ENCODE measurements around the gene ILK. TPM values are rescaled to one million over a fixed set of nuclear protein-coding genes. Genes with fewer than 3 reads are reported as not detected.

Gene ILK
- total and polyA plus RNA-seq, 11 donors = 177 to 288 (median 222) TPM

DNA sequence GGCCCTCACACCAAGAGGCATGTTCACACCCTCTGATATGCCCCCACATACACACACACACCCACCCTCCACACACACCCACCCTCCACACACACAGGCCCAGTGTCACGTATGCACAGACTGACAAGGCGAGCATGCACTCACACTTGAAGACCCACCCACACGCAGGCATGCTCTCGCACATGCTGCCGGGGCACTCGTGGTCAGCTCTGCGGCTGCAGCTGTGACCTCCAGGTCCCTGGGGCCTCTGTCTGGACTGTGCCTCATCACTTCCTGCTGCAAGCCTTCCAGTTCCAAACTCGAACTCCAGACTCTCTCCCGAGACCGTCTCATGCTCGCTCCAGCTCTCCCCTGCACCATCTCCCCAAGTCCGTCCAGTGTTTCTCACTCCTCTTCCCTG, 42.5 kb downstream of the ILK start:
- Histone ChIP-seq H3K27me3 (no peaks in the 10 kb centered on the region), H3K9me3 (no peaks in the 10 kb centered on the region), H3K4me1 (peaks cover 0 to 67% (median 37%) of the 10 kb centered on the region in 12 donors), H3K27ac (peak overlapping the region in 10 of 12 donors; percentile 69 to 92 (median 88)), H3K36me3 (peaks cover 0 to 6% (median 0%) of the 10 kb centered on the region in 9 donors), H3K4me3 (peak overlapping the region in 5 of 12 donors; percentile 6 to 39 (median 16))
- peak; percentile 82 to 93 (median 88) for DNase-seq
- no peak for TF ChIP-seq POLR2A (IDR thresholded peaks at IDR 0.05)
- TF ChIP-seq, protein P1, sequence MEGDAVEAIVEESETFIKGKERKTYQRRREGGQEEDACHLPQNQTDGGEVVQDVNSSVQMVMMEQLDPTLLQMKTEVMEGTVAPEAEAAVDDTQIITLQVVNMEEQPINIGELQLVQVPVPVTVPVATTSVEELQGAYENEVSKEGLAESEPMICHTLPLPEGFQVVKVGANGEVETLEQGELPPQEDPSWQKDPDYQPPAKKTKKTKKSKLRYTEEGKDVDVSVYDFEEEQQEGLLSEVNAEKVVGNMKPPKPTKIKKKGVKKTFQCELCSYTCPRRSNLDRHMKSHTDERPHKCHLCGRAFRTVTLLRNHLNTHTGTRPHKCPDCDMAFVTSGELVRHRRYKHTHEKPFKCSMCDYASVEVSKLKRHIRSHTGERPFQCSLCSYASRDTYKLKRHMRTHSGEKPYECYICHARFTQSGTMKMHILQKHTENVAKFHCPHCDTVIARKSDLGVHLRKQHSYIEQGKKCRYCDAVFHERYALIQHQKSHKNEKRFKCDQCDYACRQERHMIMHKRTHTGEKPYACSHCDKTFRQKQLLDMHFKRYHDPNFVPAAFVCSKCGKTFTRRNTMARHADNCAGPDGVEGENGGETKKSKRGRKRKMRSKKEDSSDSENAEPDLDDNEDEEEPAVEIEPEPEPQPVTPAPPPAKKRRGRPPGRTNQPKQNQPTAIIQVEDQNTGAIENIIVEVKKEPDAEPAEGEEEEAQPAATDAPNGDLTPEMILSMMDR (IDR thresholded peaks at IDR 0.05) = no peak
- 35 to 58% (median 50%) methylated on average over 12 of the region's 12 CpGs for WGBS, 4 donors
- intact Hi-C loops (cut with DNase I) = loop anchor here in 3 of 10 donors (2.0 to 5.0 kb wide), 2 partner anchors 36 to 41 kb away; partner anchors contain the start of gene MRPL17 (in 2 of the 3)
- ATAC-seq = peak; percentile 83 to 84 (median 84)

DNA sequence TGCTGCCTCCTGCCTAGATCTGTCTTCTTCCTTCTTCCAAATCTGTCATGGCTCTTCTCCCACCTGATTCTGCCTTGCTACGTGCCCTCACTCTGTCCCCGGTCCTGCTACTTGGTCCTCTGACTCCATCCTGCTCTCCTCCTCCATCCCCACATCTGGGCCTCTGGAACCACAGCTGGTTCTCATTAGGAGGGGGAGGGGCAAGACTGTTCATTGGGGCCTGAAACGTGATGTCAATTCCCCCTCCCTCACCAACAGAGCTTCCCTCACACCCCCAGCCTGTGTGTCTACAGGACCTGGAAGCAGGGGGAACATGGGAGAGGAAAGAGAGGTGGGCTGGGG, 43.0 kb downstream of the ILK start:
- Histone ChIP-seq H3K4me1 (peaks cover 0 to 69% (median 37%) of the 10 kb centered on the region in 12 donors), H3K9me3 (no peaks in the 10 kb centered on the region), H3K27ac (peak overlapping the region; percentile 59 to 92 (median 84)), H3K36me3 (peaks cover 0 to 4% (median 0%) of the 10 kb centered on the region in 9 donors), H3K27me3 (peaks cover 0 to 2% (median 0%) of the 10 kb centered on the region in 9 donors), H3K4me3 (peak overlapping the region in 7 of 12 donors; percentile 6 to 39 (median 16))
- intact Hi-C loops (cut with DNase I) = loop anchor here in 3 of 10 donors (2.0 to 5.0 kb wide), 2 partner anchors 36 to 42 kb away; partner anchors contain the start of gene MRPL17 (in 2 of the 3)
- DNase-seq (peak; percentile 52 to 75 (median 68)), ATAC-seq (peak; percentile 49 to 77 (median 68))
- TF ChIP-seq POLR2A (IDR thresholded peaks at IDR 0.05) = no peak
- TF ChIP-seq, protein P1 (IDR thresholded peaks at IDR 0.05) = no peak
- WGBS, 4 donors = 27 to 45% (median 40%) methylated on average over 3 of the region's 3 CpGs

DNA sequence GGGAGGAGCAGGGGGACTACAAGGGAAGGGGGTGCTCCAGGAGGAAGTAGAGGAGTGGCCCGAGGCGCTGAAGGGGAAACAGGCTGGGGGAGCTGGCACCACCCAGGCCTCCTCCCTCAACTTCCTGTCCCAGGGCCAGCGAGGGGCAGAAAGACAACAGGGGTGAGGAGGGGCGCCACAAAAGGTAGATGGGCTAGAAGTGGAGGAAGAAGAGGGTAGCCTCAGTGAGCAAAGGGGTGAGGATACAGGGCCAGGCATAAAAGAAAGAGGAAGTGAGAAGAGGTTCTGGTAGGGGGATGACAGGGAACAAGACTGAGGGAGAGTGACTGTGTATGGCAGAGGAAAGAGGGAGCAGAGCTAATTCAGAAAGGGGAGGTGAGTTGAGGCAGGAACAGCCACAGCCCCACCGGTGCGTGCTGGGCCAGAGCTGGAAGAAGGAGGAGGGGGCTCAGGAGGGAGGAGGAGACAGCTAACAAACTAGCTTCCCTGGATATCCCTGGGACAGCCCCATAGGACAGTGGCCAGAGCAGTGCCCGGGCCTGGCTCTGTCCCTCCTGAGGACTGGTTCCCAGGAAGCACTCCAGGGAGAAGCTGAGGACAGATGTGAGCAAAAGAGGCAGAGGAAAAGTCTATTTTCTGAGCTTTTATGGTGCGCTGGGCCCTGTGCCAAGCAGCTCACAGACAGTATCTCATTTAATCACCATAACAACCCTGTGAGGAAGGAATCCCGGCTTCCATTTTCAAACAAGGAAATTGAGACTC, 43.5 kb downstream of the ILK start:
- no peaks in the 10 kb centered on the region for H3K9me3 ChIP-seq
- peaks cover 0 to 64% (median 37%) of the 10 kb centered on the region in 12 donors for H3K4me1 ChIP-seq
- peak overlapping the region in 6 of 12 donors; percentile 6 to 39 (median 20) for H3K4me3 ChIP-seq
- peaks cover 0 to 4% (median 0%) of the 10 kb centered on the region in 9 donors for H3K36me3 ChIP-seq
- 38 to 44% (median 43%) methylated on average over 9 of the region's 9 CpGs for WGBS, 4 donors
- ATAC-seq = peak; percentile 10 to 45 (median 42)
- peak; percentile 18 to 79 (median 58) for DNase-seq
- TF ChIP-seq, protein P1 (IDR thresholded peaks at IDR 0.05) = no peak
- no peak for TF ChIP-seq POLR2A (IDR thresholded peaks at IDR 0.05)
- intact Hi-C loops (cut with DNase I) = loop anchor here in 3 of 10 donors (2.0 to 5.0 kb wide), 2 partner anchors 35 to 42 kb away; partner anchors contain the start of gene MRPL17 (in 2 of the 3)
- H3K27me3 ChIP-seq = peaks cover 0 to 3% (median 0%) of the 10 kb centered on the region in 9 donors
- peak overlapping the region; percentile 59 to 92 (median 84) for H3K27ac ChIP-seq

DNA sequence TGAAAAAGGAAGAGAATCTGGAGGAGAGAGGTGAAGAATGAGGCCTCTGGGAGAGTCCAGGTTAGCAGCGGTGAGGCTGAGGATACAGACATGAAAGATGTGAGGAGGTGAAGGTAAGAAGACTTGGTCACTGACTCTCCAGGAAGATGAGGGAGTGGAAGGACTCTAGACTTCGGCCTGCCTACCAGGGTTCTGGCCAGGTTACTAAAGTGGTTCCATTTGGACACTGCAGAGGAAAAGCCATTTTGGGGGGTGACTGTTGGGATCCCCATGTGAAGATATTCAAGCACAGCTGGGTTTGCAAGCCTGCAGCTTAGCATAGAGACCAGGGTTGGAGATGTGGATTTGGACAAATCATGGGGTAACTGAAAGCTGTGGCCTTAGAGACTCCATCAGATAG, 44.3 kb downstream of the ILK start:
- 89 to 94% (median 91%) methylated on average over 2 of the region's 2 CpGs for WGBS, 4 donors
- Histone ChIP-seq H3K4me1 (peaks cover 0 to 67% (median 40%) of the 10 kb centered on the region in 12 donors), H3K9me3 (no peaks in the 10 kb centered on the region), H3K4me3 (no peak overlapping the region), H3K36me3 (peaks cover 0 to 4% (median 0%) of the 10 kb centered on the region in 9 donors), H3K27ac (peak overlapping the region in 11 of 12 donors; percentile 69 to 92 (median 86)), H3K27me3 (peaks cover 0 to 3% (median 0%) of the 10 kb centered on the region in 9 donors)
- DNase-seq = no peak
- intact Hi-C loops (cut with DNase I) = loop anchor here in 3 of 10 donors (2.0 to 5.0 kb wide), 2 partner anchors 34 to 43 kb away; partner anchors contain the start of gene MRPL17 (in 2 of the 3)
- ATAC-seq = no peak
- TF ChIP-seq, protein P1 (IDR thresholded peaks at IDR 0.05) = no peak
- TF ChIP-seq POLR2A (IDR thresholded peaks at IDR 0.05) = no peak

All from heart left ventricle (tissue), 16 donors.